HG02885 (cell line): ENCODE data around the gene SELENOS.

Source experiments
- ATAC-seq: cut with Tn5 transposase; IDR thresholded peaks from one replicate; pipeline ENCODE4 v1.9.1; 2021; ENCODE audit warnings: mild to moderate bottlenecking; ENCODE audit not compliant: unreplicated experiment, poor library complexity

Gene SELENOS, protein sequence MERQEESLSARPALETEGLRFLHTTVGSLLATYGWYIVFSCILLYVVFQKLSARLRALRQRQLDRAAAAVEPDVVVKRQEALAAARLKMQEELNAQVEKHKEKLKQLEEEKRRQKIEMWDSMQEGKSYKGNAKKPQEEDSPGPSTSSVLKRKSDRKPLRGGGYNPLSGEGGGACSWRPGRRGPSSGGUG

DNA sequence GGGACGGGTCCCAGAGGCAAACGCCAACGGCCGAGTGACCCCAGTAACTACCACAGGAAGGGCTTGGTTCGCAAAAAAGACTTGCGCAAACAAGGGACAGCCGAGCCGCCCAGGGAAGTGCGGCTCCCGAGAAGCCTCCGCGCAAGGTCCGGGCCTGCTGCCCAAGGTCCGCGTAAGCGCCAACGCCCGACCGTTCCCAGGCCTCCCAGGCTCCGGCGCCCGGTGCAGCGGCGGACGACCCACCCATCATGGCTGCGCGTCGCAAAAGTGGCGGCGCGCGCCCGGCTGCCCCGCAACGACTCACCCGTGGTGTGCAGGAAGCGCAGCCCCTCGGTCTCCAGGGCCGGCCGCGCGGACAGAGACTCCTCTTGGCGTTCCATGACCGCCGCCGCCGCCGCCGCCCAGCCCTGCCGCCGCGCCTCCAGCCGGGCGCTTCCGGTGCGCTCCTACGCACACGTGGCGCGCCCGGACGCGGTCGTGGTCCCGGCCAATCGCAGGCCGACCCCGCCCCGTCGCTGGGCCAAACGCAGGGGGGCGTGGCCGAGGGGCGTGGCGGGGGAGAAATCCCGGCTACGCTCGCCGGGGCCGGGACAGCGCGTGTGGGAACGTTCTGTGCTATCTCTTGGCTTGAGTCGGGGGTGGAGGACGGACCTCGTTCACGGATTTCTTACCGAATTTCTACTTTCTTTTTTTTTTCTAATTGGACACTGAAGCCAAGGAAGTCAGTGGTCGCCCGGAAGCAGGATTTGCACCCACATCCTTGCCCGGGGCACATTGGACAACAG, at the start of gene SELENOS:
TSS of gene SELENOS (minus strand) at position 448 of the 785 bp plus-strand sequence. CDS start at position 380, 68 bp downstream.
- ATAC-seq, result peak; percentile 87

DNA sequence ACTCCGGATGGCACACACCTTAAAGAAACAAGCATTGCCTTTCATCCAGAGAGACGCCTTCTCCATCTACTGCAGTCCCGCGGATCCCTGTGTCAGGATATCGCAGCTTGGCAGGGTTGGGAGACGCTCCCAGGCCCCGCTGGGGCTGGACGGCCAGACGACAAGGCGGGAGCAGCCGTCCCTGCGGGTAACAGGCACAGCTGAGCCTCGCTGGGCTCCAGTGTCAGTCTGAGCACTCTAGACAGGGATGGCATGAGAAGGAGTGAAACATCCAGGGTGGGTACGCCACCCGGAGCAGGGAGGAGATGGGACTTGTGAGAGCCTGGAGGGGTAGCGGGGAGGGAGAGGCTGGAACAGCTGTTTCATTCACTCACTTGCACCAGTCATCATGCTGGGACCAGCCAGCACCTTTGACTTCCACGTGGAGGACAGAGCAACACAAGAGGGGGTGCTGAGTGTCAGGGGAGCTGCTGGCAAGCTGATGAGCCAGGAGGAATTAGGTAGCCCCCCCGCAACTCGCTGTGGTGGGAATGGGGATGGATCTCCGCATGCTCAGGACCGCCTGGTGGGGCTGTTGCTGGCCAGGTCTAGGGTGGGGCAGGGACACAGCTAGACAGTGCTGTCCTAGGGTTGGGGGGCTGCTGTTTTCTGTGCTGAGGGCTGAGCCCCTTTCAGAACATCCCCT, 49.3 kb upstream of the SELENOS start:
- ATAC-seq, result no peak

DNA sequence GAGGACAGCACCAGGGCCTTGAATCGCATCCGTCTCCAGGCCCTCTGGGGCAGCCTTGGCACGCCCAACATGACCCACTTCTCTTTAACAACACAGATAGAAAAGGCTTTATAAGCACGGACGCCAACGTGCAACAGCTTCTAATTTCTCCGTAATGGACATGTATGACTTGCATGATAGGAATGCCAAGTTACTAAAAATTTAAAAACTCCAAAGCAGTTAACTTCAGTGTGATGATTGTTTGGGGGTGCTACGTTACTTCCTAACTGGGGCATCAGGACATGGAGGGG, 48.7 kb upstream of the SELENOS start:
- ATAC-seq, result no peak

DNA sequence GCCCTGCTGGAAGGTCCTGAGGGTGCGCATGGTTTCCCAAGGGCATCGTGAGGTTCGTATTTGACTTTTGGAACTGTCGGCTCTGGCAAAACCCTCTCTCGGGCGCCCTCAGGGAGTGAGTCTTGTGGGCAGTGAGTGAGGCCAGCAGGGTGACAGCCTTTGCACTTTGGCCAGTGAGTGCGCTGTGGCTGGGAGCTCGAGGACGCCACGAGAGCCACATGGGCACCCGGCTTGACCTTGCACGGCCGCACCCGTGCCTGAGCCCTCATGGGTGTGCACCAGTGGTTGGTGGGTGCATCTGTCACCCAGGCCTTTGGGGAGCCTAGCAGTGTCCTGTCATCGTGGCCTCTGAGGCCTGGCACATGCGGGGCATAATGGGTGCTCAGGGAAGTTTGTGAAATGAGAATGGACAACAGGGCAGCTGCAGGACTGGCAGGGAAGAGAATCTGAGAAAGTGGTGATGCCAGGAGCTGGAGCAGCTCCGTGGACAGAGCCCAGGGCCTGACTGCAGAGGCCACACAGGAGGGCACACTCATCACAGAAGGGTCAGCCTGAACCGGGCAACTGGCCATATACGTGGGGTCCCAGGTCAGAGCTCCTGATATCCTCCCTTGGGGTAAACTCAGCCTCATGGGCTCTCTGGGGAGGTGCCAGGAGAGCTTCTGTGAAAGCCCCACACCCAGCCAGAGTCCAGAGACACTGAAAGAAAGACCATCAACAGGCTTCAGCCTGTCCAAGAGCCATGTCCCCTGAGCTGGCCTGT, 48.2 kb upstream of the SELENOS start:
- ATAC-seq, result no peak

DNA sequence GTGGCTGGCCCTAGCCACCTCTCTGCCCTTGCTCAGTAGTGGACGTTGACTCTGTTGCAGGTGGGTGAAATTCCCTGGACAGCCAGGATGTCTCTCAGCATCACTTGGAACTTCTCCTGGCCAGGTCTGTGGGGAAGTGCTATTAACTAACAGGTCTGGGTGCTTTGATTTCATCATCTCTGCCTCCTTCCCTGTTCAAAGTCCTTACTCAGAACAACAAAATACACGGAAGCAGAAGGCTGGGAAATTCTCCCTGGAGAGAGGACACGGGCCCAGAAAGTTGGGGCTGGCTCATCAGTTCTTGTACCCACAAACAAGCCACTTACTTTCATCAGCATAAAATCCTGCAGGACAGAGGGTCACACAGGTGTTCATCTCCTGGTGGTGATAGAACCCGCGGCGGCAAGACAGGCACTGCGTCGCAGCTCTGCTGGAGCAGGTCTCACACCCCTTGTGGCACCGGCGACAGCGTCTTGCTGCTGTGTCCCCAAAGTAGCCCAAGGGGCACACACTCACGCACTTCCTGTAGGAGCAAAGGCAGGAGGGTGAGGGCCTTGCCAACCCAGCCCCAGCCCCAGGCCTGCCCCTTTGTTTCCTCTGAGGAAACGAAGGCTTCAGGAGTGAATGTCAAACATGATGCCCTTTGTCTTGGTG, 47.4 kb upstream of the SELENOS start:
- no peak for ATAC-seq

DNA sequence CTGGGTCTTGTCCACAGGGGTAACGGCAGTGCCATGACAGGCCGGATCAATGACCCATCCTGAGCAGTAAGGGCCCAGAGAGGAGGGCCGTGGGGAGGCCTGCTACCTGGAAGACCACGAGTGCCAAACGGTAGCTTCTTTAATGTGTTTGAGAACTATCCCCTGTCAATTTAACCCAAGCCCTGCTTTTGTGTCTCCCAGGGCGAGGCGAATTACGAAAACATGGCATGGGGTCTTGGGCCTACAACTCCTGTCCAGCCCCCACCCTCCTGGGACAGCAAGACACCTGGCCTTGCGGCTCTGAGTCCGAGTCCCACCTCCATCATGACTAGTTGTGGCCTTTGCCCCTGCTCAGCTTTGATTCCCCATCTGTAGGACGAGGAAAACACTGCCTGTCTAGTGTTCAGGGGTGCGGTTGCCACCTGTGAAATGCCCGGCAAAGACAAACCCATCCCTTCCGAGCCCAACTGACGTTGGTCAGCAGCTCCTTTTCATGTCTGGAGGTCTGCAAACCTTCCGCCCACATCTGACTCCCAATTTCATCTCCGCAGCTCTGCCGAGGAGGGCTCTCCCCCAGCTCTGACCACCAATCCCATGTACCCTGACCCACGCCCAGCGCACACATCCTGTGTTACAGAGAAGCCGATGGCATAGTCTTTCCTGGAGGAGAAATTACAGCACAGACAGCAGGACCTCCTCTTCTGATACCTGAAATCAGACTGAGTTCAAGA, 46.7 kb upstream of the SELENOS start:
- no peak for ATAC-seq

DNA sequence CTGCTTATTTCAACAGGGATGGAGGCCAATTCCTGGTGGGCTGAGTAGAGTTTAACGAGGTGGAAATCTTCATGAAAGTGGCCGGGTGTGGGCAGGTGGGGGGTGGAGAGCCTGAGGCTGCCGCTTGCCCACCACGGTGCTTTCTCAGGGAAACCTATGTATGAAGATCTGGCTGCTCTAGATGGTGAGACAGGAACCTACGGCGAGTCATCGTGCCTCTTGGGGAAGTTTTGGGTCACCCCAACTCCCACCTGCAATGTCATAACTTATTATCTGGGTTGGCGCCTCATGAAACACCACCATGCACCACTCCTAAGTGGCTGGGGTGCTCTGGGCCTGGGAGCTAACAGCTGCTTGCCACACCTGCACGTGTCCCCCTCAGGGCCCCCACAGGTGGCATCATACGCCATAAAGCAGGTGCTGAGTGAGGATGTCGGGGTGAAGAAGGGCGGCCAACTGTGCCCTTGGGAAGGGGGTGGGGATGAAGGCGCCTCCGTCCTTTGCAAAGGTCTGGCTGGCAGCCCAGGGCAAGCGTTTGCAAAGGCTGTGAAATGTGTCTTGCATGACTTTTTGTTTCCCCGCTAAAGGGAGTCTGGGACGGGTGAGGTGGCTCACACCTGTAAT, 45.7 kb upstream of the SELENOS start:
- ATAC-seq, result no peak

DNA sequence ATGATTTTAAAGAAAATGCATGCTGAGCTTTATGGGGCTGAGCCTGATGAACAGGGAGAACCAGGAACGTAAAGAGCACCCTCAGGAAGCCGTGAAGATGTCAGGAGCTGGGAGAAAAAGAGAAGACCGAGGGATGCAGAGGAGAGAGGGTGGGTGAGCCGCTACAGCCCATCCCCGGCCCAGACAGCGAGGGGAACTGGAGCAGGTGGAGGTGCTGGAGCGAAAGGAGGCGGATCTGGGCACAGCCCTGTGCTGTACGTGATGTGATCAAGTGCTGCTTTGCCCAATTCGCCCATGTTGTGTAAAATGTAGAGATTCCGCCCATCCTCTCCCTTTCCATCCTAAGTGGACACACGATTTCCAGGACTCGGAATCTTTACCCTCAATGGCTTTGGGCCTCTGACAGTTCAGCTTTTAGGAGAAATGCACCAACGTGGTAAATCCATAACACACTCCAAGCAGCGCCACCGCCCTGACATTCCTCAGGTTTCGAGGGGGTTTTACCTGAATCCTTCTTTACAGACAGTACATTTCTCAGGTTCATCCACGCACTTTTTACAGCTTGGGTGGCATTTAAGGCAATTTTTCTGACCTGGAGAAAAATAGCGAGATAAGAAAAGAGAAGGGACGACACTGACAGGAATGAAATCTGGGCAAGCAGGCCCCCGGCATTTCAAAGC, 44.9 kb upstream of the SELENOS start:
- ATAC-seq, result no peak

DNA sequence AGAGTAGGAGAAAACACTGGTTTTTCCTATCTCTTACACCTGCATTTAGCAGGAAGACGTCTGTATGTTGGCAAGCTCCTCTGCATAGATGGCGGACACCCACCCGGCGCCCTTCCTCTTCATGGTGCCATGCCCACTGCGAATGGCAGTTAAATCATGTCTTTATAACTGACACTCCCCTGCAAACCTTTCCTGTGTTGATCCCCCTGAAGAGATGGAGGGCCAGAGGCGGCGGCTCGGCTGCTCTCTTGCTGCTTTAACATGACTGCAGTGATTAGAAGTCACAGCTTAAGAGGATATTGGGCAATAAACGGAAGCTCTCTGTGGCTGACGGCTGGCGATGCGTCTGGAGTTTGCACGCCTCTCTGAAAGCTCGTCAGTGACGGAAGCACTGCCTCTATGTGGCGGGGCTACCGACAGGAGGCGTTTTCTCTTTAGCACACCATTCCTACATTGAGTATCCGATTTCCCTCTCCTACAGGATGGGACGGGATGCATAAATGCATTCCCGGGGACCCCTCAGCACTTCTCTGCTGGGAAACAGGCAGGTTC, 43.3 kb upstream of the SELENOS start:
- peak; percentile 75 for ATAC-seq

DNA sequence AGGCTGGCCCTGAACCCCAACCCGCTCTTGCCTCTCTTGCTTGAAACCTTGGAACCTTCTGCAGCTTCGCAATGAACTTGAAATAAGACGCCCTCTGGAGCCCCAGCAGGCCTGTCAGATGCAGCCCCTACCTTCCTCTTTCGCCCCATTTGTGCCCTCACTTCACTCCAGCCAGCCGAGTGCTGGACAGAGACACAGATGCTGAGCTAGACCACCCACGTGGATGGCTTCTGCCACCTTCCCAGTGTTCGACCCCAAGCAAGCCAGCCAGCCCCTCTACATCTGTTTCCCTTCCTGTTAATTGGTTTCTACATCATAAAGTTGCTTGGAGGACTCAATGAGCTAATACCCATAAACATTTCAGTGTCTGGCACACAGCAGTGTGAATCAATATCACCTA, 41.6 kb upstream of the SELENOS start:
- no peak for ATAC-seq

DNA sequence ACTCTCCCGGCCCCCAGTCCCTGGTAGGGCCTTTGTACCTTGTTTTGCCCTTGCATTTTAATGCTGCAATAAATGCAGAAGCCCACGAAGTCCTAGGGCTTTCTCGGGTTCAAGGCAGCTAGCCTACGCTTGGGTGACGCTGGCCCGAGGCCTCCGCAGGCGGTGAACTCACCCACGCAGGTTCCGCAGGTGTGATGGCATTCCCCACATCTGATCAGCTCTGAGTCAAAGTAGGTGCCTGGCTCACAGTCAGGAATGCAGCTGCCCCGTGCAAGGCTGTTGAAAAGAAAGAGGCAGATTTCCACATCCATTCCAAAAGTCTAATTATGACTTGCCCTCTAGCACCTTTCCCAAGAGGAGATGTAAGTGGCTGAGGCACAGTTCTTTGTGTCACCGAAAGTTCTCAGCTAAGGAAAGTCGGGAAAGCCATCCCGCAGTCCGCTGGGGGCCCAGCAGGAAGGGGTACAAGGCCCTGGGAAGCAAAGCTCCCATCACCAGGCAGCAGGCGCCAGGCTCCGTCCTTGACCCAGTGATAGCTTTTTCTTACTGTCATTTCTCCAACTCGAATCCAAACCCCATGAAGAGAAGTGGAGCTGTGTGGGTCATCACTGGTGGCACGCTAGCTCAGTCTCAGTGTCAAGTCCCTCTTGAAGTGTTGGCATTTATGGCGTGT, 41.0 kb upstream of the SELENOS start:
- ATAC-seq, result no peak

DNA sequence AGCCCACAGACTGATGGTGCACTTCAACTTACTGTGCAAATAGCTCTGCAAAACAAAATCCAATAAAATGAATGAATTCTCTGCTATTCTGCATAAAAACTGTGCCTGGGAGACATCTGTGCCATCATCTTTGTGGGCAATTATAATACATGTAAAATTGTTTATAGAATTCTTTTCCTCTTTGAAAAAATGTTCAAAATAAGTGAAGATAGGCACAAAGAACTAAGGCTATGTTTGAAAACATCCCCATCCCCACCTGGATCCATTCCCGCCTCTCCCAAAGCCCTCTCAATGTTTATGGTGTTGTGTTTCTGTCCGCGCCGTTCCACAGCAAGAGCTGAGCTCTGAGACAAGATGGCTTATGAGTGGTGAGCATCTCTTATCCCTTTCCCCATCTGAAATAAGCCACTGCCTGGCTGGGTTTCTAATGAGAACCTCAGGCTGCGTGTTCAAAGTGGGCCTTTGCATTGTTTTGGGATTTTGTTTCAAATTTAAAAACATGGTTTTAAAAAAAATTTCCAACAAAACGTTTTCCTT, 40.1 kb upstream of the SELENOS start:
- ATAC-seq, result no peak

DNA sequence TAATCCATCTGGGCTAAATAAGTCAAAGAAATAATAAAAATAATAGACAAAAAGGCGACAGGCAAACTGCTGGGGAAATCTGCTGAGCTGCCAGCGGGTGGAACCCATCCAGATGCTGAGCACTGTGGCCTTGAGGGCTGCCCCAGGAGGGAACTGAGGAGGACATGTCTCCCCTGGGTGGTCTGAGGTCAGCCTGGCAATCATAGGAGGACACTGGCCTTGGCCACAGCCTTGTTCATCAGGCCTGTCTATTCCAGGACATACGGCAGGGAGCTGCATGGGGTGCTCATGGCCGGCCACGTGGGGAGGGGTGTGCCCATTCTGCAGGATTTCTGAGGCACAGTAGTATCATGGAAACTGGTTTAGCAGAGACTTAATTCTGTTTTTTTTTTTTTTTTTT, 39.2 kb upstream of the SELENOS start:
- no peak for ATAC-seq

DNA sequence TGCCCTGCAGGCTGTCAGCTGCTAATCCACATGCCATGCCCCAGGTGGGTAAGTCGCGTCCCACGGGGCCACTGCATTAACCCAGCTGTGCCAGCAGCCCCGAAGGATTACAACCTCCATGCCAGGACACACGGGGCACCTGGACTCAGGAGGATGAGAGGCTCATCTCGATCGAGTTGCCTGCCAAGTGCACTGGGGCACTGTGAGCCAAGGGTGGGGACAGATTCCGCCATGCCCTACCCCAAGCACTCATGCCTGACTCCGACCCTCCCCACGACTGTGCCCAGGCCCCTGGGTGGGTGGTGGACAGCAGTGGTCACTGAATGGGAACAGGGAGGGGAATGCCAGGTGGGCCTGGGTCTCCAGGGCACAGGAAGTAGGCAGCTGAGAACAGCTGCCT, 38.5 kb upstream of the SELENOS start:
- no peak for ATAC-seq

DNA sequence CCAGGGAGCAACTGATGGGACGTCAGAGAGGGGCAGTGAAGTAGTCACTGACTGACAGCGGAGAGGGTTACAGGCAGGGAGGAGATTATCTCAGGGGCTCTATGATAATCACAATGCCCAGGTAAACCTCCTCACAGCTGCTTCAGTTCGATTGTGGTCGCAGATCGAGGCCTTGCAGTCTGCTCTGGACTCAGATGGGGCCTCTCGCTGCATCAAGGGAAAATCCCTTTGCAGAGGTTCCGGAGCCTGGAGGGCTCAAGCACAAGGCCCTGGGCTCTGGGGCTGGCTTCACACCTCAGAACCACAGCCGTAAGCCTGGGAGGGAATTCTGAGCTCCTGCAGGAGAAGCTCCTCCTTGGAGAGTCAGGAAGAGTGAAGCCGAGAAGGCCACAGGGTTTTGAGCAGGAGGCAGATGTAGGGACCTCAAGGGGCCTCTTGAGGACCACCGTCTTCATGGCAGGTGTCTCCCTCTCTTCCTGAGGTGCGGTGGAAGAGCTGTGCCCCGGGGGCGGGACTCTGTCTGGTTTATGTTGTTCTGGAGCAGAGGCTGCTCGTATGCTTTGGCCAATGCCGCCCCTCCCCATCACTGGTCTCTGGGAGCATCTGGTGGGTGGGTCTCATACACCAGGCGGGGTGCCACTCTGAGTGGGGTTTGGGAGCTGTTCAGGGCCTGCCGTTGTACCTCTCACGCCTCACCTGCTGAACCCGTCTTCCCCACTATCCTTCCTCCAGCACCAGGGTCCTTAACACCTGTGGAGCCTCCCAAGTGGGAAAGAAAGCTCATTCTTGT, 37.2 kb upstream of the SELENOS start:
- ATAC-seq, result no peak

DNA sequence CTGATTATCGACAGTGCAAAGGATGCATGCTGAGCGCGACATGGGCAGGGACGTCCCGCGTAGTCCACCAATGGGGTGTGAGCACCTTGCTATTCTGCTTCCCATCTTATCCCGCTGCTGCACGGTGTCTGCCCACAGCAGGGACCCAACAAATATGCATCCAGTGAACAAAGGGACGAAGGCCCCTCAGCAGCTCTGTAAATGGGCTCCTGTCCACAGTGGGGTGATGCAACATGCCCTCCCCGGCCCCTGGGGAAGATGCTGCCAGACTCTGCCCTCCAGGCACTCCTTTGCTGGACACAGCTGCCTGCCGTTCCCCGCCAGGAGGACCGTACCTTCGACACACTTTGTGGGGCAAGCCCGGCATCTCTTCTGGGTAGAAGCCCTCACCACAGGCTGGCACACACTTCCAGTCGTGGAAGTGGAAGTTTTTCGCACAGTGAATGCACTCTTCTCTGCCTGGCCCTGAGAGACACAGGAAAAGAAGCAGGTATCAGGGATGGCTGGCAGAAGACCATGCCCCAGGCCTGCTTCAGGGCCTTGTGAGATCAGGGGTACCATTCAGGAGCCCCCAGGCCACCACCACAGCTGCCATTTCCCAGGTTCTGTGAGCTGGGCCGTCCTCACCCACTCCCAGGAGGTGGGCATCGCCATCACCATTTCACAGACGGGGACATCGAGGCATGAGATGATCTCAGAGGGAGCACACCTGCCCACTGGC, 35.9 kb upstream of the SELENOS start:
- no peak for ATAC-seq
